Effector memory CD8-positive, alpha-beta T cell (primary cell): Measurements from ENCODE around the gene S100A10.

Experiments used
- ATAC-seq: fragments of 150-1000 bp; cut with Tn5 transposase; replicated peaks from 2 replicates; pipeline ENCODE4 v1.10.0; 2021; ENCODE audit warnings: mild to moderate bottlenecking, moderate library complexity
- DNase-seq, 3 experiments: peaks; one replicate each; pipeline ENCODE4 v3.0.0; 2021
- H3K27ac Mint-ChIP-seq, 2 donors: one replicate each; pipeline ENCODE4 v1.8.0; 2022; ENCODE audit warnings: mild to moderate bottlenecking in 2 of 2, mixed read lengths in 2 of 2, moderate library complexity in 2 of 2
- H3K27me3 Mint-ChIP-seq, 2 donors: one replicate each; pipeline ENCODE4 v1.8.0; 2022; ENCODE audit warnings: mixed read lengths in 2 of 2
- H3K36me3 Mint-ChIP-seq: one replicate; pipeline ENCODE4 v1.8.0; 2022; ENCODE audit warnings: mild to moderate bottlenecking, moderate library complexity, mixed read lengths; ENCODE audit not compliant: insufficient read depth
- H3K4me1 Mint-ChIP-seq, 2 donors: one replicate each; pipeline ENCODE4 v1.8.0; 2022; ENCODE audit warnings: low read depth in 2 of 2, mixed read lengths in 2 of 2
- H3K4me3 Mint-ChIP-seq, 2 donors: one replicate each; pipeline ENCODE4 v1.8.0; 2022; ENCODE audit warnings: mild to moderate bottlenecking in 2 of 2, mixed read lengths in 2 of 2, moderate library complexity in 2 of 2
- H3K9me3 Mint-ChIP-seq, 2 donors: one replicate each; pipeline ENCODE4 v1.8.0; 2022; ENCODE audit warnings: mixed read lengths in 2 of 2

S100A10 gene

DNA sequence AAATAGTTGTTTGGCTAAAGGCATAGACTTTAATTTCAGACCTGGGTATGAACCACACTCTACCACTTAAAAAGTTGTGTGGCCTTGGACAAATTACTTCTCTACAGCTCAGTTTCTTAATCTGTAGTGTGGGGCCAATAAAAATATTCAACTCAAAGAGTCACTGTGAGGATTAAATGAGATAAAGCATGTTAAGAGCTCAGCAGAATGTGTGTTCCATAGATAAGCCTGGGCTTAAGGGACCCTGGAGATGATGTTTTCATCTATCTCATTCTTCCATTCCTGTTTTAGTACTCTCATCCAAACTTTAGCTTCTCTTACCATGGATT, 17.7 kb downstream of the S100A10 start:
- Mint-ChIP-seq H3K27me3 (no peaks in the 10 kb centered on the region), H3K4me3 (no peak overlapping the region), H3K36me3 (peaks cover 25% of the 10 kb centered on the region), H3K4me1 (peaks cover 3 to 15% of the 10 kb centered on the region in 2 donors), H3K27ac (no peak overlapping the region), H3K9me3 (no peaks in the 10 kb centered on the region)
- ATAC-seq: no peak
- no peak for DNase-seq

- no peak for DNase-seq
- no peak overlapping the region for H3K4me3 Mint-ChIP-seq
- ATAC-seq: no peak
- H3K27me3 Mint-ChIP-seq: no peaks in the 10 kb centered on the region
- peaks cover 20% of the 10 kb centered on the region for H3K36me3 Mint-ChIP-seq
- peaks cover 3 to 15% of the 10 kb centered on the region in 2 donors for H3K4me1 Mint-ChIP-seq
- H3K9me3 Mint-ChIP-seq: no peaks in the 10 kb centered on the region
- H3K27ac Mint-ChIP-seq: no peak overlapping the region
Measured at GRCh38 chr1:151975311-151976014, 18.2 kb downstream of the S100A10 start.

DNA sequence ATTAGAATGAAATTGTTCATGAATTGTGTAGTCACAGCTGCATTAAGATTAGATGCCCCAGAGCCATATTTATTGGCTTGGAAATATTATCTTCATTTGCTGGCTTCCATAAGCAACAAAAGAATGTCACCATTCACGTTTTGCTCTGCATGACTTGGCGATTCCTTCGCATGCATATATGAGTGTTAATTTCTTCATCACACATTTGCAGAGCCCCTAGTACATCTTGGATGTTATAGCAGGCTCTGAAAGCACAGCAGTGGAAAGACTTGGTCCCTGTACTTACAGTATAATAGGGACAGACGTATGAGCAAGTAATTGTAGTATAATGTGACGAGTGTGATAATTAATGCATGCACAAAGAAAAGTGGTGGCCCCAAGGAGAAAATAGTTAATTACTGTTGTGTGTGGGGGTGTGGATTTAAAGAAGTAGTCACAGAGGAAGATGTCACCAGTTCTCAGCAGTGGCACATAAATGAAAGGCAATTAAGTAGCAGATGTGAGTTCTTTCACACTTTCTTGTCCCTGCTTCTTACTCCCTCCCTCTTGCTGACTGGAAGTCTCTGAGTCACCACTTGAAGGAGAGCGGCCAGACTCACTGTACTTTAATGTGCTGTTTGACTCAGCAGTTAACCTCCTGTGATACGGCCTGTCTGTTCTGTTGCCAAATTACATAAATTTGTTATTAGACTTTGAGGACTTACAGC, 21.0 kb downstream of the S100A10 start:
- peak overlapping the region in 1 of 2 donors; percentile 87 for H3K27ac Mint-ChIP-seq
- H3K36me3 Mint-ChIP-seq: peaks cover 4% of the 10 kb centered on the region
- DNase-seq (no peak), ATAC-seq (peak; percentile 77)
- H3K4me1 Mint-ChIP-seq: peaks cover 7 to 17% of the 10 kb centered on the region in 2 donors
- no peaks in the 10 kb centered on the region for H3K27me3 Mint-ChIP-seq
- H3K9me3 Mint-ChIP-seq: no peaks in the 10 kb centered on the region
- no peak overlapping the region for H3K4me3 Mint-ChIP-seq

DNA sequence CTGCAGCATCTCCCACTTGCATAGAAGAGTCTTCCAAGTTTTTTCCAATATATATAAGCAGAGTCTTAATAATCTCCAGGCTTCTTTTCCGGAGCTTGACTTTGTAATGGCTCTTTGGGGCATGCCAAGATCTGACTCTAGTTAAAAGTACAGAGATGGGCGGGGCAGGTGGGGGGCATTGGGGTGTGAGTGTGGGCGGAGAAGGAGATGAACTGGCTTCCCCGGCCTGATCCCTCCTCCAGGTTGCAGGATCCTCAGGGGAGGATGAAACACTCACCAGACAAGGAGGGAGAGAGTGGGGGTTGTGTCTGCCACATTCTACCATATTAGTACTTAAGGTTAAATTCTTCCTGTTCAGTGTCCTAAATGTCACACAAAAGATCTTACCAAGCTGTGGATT, 23.0 kb downstream of the S100A10 start:
- DNase-seq (no peak), ATAC-seq (no peak)
- Mint-ChIP-seq H3K9me3 (no peaks in the 10 kb centered on the region), H3K4me1 (peaks cover 7 to 17% of the 10 kb centered on the region in 2 donors), H3K4me3 (no peak overlapping the region), H3K36me3 (no peaks in the 10 kb centered on the region), H3K27me3 (peaks cover 0 to under 1% of the 10 kb centered on the region in 2 donors), H3K27ac (peak overlapping the region in 1 of 2 donors; percentile 31)

DNA sequence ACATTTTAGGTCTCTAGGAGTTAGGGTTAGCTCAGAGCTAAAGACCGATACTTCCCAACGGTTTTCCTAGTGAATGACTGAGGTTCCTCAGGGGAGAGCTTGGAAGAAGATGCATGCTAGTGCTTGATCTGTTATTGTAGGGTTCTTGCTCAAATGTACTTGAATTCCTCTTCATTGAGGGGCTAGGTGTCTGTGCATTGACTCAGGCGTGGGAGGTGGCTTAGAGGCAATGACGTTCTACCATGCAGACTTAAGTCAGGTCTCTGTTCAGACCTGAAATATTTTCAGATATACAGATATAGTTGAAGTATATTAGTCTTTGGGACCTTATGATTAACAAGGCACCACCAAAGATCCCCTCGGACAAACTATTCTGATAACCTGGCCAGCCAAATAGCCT, 23.5 kb downstream of the S100A10 start:
- Mint-ChIP-seq H3K27ac (no peak overlapping the region), H3K27me3 (peaks cover 0 to 5% of the 10 kb centered on the region in 2 donors), H3K4me1 (peaks cover 7 to 17% of the 10 kb centered on the region in 2 donors), H3K36me3 (no peaks in the 10 kb centered on the region), H3K9me3 (no peaks in the 10 kb centered on the region), H3K4me3 (no peak overlapping the region)
- DNase-seq (no peak), ATAC-seq (no peak)

DNA sequence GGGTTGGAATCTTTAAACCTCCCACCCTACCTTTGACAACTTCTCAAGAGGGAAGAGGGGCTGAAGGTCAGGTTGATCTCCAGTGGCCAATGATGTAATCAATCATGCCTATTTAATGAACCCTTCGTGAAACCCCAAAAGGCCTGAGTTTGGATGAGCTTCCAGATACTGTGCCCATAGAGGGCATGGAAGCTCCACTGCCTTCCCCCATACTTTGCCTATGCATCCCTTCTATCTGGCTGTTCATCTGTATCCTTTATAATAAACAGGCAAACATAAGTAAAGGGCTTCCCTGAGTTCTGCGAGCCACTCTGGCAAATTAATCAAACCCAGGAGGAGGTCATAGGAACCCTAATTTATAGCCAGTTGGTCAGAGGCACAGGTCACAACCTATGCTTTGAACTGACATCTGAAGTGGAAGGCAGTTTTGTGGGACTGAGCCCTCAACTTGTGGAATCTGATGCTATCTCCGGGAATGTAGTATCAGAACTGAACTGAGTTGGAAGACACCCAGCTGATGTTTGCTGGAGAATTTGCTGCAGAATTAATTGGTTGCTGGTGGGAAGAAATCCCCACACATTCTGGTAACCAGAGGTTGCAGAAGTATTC, 24.8 kb downstream of the S100A10 start:
- Mint-ChIP-seq H3K27me3 (peaks cover 0 to 9% of the 10 kb centered on the region in 2 donors), H3K4me3 (no peak overlapping the region), H3K36me3 (no peaks in the 10 kb centered on the region), H3K4me1 (peaks cover 7 to 14% of the 10 kb centered on the region in 2 donors), H3K27ac (no peak overlapping the region), H3K9me3 (no peaks in the 10 kb centered on the region)
- no peak for ATAC-seq
- DNase-seq: no peak

DNA sequence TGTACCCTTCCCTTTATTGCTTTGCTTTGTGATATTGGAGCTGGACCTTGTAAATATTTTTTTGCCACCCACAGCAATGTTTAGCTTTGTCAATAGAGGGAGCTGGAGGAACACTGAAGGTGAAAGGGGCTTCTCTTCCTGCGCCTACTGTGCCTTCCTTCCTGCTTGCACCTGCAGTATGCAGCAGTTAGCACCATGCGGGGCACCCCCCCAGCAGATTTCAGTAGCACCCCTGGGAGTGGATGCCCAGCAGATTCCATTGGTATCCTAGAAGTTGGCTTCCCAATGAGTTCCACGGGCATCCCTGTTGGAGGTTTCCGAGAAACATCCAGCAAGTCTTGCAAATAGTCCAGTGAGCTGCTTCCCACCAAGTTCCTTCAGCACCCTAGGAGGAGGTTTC, 25.6 kb downstream of the S100A10 start:
- Mint-ChIP-seq H3K4me3 (no peak overlapping the region), H3K9me3 (no peaks in the 10 kb centered on the region), H3K27me3 (peaks cover 0 to 9% of the 10 kb centered on the region in 2 donors), H3K4me1 (peaks cover 7 to 13% of the 10 kb centered on the region in 2 donors), H3K36me3 (no peaks in the 10 kb centered on the region), H3K27ac (no peak overlapping the region)
- ATAC-seq (peak; percentile 92), DNase-seq (peak; percentile 61 to 72 (median 64))

- no peak for DNase-seq
- H3K27ac Mint-ChIP-seq: no peak overlapping the region
- H3K4me3 Mint-ChIP-seq: no peak overlapping the region
- no peaks in the 10 kb centered on the region for H3K36me3 Mint-ChIP-seq
- no peak for ATAC-seq
- H3K4me1 Mint-ChIP-seq: peaks cover 4 to 5% of the 10 kb centered on the region in 2 donors
- no peaks in the 10 kb centered on the region for H3K9me3 Mint-ChIP-seq
- peaks cover 0 to 9% of the 10 kb centered on the region in 2 donors for H3K27me3 Mint-ChIP-seq
Measured at GRCh38 chr1:151967091-151967490, 26.6 kb downstream of the S100A10 start.

- Mint-ChIP-seq H3K27me3 (peaks cover 0 to 9% of the 10 kb centered on the region in 2 donors), H3K4me1 (peaks cover 4 to 5% of the 10 kb centered on the region in 2 donors), H3K27ac (no peak overlapping the region), H3K9me3 (no peaks in the 10 kb centered on the region), H3K36me3 (no peaks in the 10 kb centered on the region), H3K4me3 (no peak overlapping the region)
- no peak for ATAC-seq
- no peak for DNase-seq
Measured at GRCh38 chr1:151966061-151966460, 27.6 kb downstream of the S100A10 start.

DNA sequence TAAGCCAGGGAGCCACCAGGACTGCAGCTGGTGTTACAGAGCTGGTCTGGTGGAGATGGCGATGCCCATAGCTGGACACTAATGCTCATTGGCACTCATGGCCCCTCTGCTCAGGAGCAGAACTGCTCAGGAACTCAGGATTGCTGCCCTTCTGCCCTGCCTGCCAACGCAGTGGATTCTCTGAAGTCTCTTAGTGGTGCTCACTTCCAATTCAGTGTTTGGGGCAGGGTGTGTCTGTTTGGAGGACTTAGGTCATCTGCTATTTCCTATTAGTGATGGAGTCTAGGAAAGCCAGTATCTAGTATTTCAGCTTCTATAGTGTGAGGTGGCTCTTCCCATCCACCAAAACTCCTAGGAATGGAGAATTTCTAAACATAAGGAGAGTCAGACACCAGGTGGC, 29.1 kb downstream of the S100A10 start:
- peaks cover 0 to 9% of the 10 kb centered on the region in 2 donors for H3K27me3 Mint-ChIP-seq
- no peaks in the 10 kb centered on the region for H3K36me3 Mint-ChIP-seq
- DNase-seq (no peak), ATAC-seq (no peak)
- H3K4me3 Mint-ChIP-seq: no peak overlapping the region
- no peak overlapping the region for H3K27ac Mint-ChIP-seq
- no peaks in the 10 kb centered on the region for H3K9me3 Mint-ChIP-seq
- H3K4me1 Mint-ChIP-seq: peaks cover 4 to 10% of the 10 kb centered on the region in 2 donors

GRCh38 chr1:151963288-151963687, 30.4 kb downstream of the S100A10 start:
- no peaks in the 10 kb centered on the region for H3K36me3 Mint-ChIP-seq
- DNase-seq: no peak
- H3K4me1 Mint-ChIP-seq: peaks cover 4 to 10% of the 10 kb centered on the region in 2 donors
- H3K27ac Mint-ChIP-seq: no peak overlapping the region
- no peak overlapping the region for H3K4me3 Mint-ChIP-seq
- H3K9me3 Mint-ChIP-seq: no peaks in the 10 kb centered on the region
- H3K27me3 Mint-ChIP-seq: peaks cover 0 to 9% of the 10 kb centered on the region in 2 donors
- ATAC-seq: no peak

- Mint-ChIP-seq H3K9me3 (no peaks in the 10 kb centered on the region), H3K4me1 (peaks cover 0 to 5% of the 10 kb centered on the region in 2 donors), H3K4me3 (no peak overlapping the region), H3K36me3 (no peaks in the 10 kb centered on the region), H3K27ac (no peak overlapping the region), H3K27me3 (peaks cover 0 to 9% of the 10 kb centered on the region in 2 donors)
- DNase-seq: no peak
- no peak for ATAC-seq
Measured at GRCh38 chr1:151961833-151962232, 31.8 kb downstream of the S100A10 start.

DNA sequence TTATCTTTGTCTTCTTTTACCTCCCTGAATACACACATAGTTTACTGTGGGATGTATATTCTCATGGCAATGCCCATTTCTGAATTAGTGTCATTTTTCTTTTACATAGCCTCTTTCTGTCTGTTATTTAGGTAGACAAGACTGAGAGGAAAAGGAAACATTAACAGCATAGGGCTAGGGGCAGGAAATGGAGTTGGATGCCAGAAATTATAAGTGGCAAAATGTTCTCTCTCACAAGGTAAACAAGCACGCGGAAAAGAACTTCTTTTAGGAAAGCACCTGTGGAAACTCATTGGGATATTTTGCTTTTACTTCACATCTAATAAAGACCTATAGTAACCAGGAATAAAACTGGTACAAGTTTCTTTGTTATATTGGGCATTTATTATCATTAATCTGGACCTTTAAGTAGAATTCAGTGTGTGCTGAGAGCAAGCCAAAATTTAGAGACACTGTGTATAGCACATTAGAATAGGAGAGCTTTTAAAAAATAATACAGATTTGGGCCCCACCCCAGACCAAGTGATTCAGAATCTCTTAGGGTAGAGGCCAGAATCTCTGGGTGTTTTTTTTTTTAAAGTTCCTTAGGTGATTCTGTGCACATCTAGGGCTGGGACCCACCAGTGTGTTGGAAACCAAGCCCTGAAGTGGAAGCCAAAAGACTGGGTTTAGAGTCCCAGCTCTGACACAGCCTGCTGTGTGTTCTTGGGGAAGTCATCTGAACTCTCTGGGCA, 32.7 kb downstream of the S100A10 start:
- H3K36me3 Mint-ChIP-seq: no peaks in the 10 kb centered on the region
- H3K27ac Mint-ChIP-seq: peak overlapping the region in 1 of 2 donors; percentile 27
- no peak overlapping the region for H3K4me3 Mint-ChIP-seq
- no peak for ATAC-seq
- DNase-seq: no peak
- H3K9me3 Mint-ChIP-seq: no peaks in the 10 kb centered on the region
- peaks cover 0 to 9% of the 10 kb centered on the region in 2 donors for H3K27me3 Mint-ChIP-seq
- peaks cover 0 to 5% of the 10 kb centered on the region in 2 donors for H3K4me1 Mint-ChIP-seq
